Nephron (organoid): ENCODE measurements around the gene NRG2.

Experiments used
- H3K27ac Mint-ChIP-seq, 3 experiments: 2 replicates each; pipeline ENCODE4 v1.8.0; 2020; ENCODE audit warnings: mixed read lengths in 3 of 3, mild to moderate bottlenecking in 2 of 3, moderate library complexity in 1 of 3
- H3K27me3 Mint-ChIP-seq: 2 replicates; pipeline ENCODE4 v1.8.0; 2021; ENCODE audit warnings: low read depth, mild to moderate bottlenecking, moderate library complexity, mixed read lengths
- H3K36me3 Mint-ChIP-seq: 2 replicates; pipeline ENCODE4 v1.8.0; 2020; ENCODE audit warnings: low read depth, mixed read lengths
- H3K4me1 Mint-ChIP-seq: 2 replicates; pipeline ENCODE4 v1.8.0; 2020; ENCODE audit warnings: mixed read lengths
- H3K4me3 Mint-ChIP-seq, 3 experiments: 2 replicates each; pipeline ENCODE4 v1.8.0; 2020; ENCODE audit warnings: mild to moderate bottlenecking in 3 of 3, mixed read lengths in 3 of 3, moderate library complexity in 2 of 3
- H3K9me3 Mint-ChIP-seq: 2 replicates; pipeline ENCODE4 v1.8.0; 2020; ENCODE audit warnings: mixed read lengths
- TF ChIP-seq, protein P1 (sequence below), 3 experiments: fragments of 200-600 bp; sonication (generic); IDR thresholded peaks; one replicate each; pipeline ENCODE4 v1.5.0; 2021; ENCODE audit warnings: antibody characterized with exemption in 3 of 3; ENCODE audit not compliant: unreplicated experiment in 3 of 3

Gene NRG2

DNA sequence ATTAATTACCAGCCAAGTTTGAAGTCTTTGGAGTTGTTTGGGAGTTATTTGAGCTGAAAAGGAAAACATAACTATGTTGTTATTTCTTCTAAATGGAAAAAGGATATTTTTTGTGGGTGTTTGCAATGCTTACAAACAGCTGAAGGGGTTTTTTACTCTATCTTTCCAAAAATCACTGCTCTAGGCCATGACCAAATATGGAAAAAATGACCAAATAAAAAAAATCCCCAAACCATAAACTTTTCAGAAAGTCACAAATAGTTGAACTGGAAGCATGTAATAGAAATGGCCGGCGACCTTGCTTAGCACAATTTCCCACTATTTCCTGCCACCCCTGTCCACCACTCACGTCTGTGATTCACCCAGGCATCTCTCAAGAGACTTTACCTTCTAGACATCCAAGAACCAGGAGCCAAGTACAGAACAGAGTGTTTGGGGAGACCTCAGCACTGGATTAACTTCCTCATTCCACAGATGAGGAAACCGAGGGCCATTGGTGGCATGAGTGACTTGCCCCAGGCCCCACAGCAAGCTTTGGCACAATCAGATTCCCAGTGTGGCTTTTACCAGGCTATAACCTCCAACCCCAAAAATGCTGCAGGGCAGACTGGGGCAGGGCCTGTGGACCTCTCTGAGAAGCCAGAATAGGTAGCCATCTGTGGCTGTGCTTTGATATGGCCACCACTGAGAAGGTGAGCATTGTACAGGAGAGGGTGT lies 84.5 kb downstream of the NRG2 start:
- no peak overlapping the region for H3K27ac Mint-ChIP-seq
- TF ChIP-seq, protein P1, sequence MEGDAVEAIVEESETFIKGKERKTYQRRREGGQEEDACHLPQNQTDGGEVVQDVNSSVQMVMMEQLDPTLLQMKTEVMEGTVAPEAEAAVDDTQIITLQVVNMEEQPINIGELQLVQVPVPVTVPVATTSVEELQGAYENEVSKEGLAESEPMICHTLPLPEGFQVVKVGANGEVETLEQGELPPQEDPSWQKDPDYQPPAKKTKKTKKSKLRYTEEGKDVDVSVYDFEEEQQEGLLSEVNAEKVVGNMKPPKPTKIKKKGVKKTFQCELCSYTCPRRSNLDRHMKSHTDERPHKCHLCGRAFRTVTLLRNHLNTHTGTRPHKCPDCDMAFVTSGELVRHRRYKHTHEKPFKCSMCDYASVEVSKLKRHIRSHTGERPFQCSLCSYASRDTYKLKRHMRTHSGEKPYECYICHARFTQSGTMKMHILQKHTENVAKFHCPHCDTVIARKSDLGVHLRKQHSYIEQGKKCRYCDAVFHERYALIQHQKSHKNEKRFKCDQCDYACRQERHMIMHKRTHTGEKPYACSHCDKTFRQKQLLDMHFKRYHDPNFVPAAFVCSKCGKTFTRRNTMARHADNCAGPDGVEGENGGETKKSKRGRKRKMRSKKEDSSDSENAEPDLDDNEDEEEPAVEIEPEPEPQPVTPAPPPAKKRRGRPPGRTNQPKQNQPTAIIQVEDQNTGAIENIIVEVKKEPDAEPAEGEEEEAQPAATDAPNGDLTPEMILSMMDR (IDR thresholded peaks at IDR 0.05; ENCODE audit: unreplicated experiment in 3 of 3) = no peak
- peaks cover 20% of the 10 kb centered on the region for H3K27me3 Mint-ChIP-seq
- H3K9me3 Mint-ChIP-seq = no peaks in the 10 kb centered on the region
- H3K4me3 Mint-ChIP-seq = no peak overlapping the region
- H3K36me3 Mint-ChIP-seq = no peaks in the 10 kb centered on the region
- peaks cover 11% of the 10 kb centered on the region for H3K4me1 Mint-ChIP-seq

GRCh38 chr5:139956342-139956741 lies 86.8 kb downstream of the NRG2 start:
- Mint-ChIP-seq H3K4me1 (peaks cover 22% of the 10 kb centered on the region), H3K4me3 (no peak overlapping the region), H3K27ac (no peak overlapping the region), H3K27me3 (peaks cover 12% of the 10 kb centered on the region), H3K36me3 (no peaks in the 10 kb centered on the region), H3K9me3 (no peaks in the 10 kb centered on the region)
- TF ChIP-seq, protein P1 (IDR thresholded peaks at IDR 0.05; ENCODE audit: unreplicated experiment in 3 of 3) = no peak

DNA sequence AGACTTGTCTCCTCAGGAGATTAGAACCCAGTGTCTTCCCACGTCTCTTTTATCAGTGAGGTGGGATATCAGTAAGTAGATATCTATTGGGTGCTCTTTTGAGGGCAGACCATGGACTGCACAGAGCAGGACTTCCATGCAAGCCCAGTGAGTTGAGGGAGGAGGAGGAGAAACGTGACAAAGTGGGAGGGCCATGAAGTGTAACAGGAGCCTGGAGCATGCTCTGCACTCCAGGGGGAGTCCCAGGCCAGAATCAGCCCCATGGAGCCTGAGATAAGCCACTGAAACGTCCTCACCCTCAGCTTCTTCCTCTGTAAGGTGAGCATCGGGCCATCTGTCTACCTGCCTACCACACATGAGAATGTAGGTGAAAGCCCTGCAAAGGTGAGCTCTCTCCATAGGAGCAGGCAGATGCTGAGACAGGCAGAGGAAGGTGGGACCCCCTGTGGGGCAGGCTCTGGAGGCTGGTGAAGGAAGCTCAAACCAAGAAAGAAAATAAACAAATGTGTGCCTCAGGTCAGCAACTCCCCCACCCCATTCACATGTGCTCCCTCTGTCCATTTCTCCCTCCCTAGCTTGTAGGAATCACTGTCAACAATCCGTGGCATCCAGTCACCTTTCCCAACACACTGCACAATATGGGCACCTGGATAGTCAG lies 87.4 kb downstream of the NRG2 start:
- peaks cover 22% of the 10 kb centered on the region for H3K4me1 Mint-ChIP-seq
- H3K36me3 Mint-ChIP-seq = no peaks in the 10 kb centered on the region
- TF ChIP-seq, protein P1 (IDR thresholded peaks at IDR 0.05; ENCODE audit: unreplicated experiment in 3 of 3) = no peak
- no peak overlapping the region for H3K27ac Mint-ChIP-seq
- peaks cover 12% of the 10 kb centered on the region for H3K27me3 Mint-ChIP-seq
- H3K4me3 Mint-ChIP-seq = no peak overlapping the region
- no peaks in the 10 kb centered on the region for H3K9me3 Mint-ChIP-seq

DNA sequence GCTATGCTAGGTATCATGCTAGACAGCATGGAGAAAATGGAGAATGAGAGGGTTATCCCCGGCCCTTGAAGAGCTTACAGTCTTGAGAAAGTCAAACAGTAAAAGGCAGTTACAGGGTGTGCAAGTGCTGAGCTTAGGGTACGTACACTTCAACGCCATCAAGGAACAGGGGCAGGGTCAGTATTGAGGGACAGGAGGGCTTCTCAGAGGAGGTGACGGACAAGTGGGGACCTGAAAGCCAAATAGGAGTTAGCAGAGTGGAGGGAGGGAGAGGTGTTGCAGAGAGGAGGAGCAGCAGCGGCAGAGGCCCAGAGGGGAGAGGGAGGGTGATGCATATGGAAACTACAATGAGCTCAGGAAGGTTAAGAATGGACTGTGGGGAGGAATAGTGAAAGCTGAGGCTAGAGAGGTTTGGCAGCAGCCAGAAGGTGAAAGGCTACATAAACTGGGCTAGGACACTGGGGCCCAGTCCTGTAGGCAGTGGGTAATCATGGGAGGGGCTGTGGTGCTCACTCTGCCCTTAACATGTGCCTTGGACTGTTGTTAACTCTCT lies 88.0 kb downstream of the NRG2 start:
- TF ChIP-seq, protein P1 (IDR thresholded peaks at IDR 0.05; ENCODE audit: unreplicated experiment in 3 of 3) = no peak
- H3K4me1 Mint-ChIP-seq = peaks cover 22% of the 10 kb centered on the region
- no peak overlapping the region for H3K4me3 Mint-ChIP-seq
- H3K27ac Mint-ChIP-seq = no peak overlapping the region
- H3K27me3 Mint-ChIP-seq = peaks cover 18% of the 10 kb centered on the region
- no peaks in the 10 kb centered on the region for H3K9me3 Mint-ChIP-seq
- H3K36me3 Mint-ChIP-seq = no peaks in the 10 kb centered on the region

GRCh38 chr5:139954462-139954861 lies 88.6 kb downstream of the NRG2 start:
- Mint-ChIP-seq H3K4me1 (peaks cover 22% of the 10 kb centered on the region), H3K4me3 (peak overlapping the region in 1 of 3 experiments; percentile 13), H3K27ac (no peak overlapping the region)

More at GRCh38 chr5:139954462-139954861, 88.6 kb downstream of the NRG2 start:
- H3K9me3 Mint-ChIP-seq = no peaks in the 10 kb centered on the region
- peaks cover 20% of the 10 kb centered on the region for H3K27me3 Mint-ChIP-seq
- TF ChIP-seq, protein P1 (IDR thresholded peaks at IDR 0.05; ENCODE audit: unreplicated experiment in 3 of 3) = no peak
- no peaks in the 10 kb centered on the region for H3K36me3 Mint-ChIP-seq
